Stimulated activated CD8-positive, alpha-beta memory T cell treated with anti-CD3 and anti-CD28 coated beads, Interleukin-12 subunit alpha, Interleukin-12 subunit beta, amount 100 ng/mL, for 24 hours (primary cell): ENCODE data around the gene TRAFD1.
"Not testable (repeated sequence)": the region's sequence is repeated elsewhere in the genome, so short reads cannot be mapped to it uniquely, and the experiment has no call there.

ENCODE experiments used
- DNase-seq: peaks from one replicate; pipeline ENCODE4 v3.0.0-alpha.2; 2020; ENCODE audit errors: extremely low read depth

The TRAFD1 gene

GRCh38 chr12:112158461-112159145, 33.2 kb downstream of the TRAFD1 start:
- DNase-seq: not testable (repeated sequence)

DNA sequence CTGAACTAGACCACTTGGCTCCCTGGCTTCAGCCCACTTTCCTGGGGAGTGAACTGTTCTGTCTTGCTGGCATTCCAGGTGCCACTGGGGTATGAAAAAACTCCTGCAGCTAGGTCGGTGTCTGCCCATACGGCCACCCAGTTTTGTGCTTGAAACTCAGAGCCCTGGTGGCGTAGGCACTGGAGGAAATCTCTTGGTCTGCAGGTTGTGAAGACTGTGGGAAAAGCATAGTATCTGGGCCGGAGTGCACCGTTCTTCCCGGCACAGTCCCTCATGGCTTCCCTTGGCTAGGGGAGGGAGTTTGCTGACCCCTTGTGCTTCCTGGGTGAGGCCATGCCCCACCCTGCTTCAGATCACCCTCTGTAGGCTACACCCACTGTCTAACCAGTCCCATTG, 33.8 kb downstream of the TRAFD1 start:
- no peak for DNase-seq

DNA sequence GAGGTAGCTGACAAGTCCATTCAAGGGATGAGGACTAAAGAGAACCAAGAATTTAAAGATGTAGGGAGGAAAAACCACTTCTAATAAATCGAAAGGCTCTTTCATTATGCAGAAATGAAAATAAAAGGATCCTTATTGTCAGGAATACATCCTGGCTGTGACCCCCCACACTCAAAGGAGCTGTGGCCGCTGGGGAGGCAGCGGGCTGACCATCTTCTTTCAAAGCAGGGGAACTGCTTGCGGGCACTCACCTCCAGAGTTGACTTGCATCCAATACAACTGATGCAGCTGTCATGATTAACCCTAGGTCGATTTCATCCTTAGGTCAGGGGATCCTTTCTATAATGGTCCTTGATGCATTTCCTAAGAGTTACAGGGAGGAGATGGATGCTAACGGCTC, 35.3 kb downstream of the TRAFD1 start:
- DNase-seq: no peak

DNA sequence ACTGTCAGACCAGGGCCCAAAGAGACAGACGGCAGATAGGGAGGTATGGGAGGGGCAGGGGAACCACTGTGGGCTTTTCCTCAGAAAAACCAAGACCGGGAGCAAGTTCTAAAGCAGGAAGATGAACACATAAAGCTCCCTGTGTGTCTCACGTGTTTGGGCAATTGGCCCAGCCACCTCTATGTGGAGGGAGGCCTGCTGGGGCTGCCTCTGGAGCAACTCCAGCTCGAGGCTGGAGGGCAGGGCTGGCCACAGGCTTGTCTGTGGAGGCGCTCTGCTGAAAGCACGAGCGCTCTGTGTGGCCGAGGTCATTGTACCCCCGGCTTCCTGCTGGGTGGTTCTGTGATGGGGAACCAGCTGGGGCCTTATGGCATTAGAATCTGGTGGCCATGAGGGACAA, 36.4 kb downstream of the TRAFD1 start:
- no peak for DNase-seq

- no peak for DNase-seq
Measured at GRCh38 chr12:112162241-112162790, 37.0 kb downstream of the TRAFD1 start.

DNA sequence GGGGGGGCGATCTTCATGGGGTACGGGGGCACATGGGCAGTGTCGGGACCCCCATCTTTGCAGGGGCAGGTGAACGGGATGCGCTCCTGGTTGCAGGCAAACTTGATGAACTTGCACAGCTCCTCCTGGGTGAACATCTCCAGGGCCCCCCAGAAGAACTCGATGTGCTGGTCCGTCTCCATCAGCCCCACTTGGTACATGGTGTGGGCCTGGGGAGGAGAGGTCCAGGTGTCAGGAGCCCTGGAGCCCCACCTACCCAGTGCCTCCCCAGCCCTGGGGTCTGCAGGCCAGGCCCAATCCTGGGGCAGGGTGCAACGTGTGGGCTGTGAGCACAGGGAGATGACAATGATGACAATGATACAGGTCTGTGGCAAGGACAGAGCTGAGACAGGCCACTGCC, 37.7 kb downstream of the TRAFD1 start:
- no peak for DNase-seq

DNA sequence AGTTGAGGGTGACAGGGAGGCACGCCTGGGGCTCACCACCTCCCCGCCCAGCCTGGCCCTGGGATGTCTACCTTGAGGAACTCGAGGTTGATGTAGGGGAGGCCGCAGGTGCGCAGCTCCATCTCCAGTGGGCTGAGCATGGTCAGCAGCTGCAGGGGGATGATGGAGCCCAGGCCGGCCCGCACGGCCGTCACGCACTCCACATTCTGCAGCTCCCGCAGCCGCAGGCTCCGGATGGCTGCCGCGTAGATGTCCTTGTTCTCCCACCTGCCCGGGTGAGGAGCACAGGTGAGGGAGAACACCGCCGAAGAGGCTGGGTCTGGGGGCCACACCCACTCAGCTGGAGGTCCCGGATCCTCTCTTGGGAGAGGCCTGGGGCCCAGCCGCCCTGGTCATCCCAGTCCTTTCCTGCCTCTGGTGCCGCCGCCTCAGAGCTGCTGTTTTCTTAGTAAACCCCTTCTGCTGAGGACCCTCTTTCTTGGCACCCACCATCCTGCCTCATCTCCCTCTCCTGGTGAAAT, 38.2 kb downstream of the TRAFD1 start:
- DNase-seq: no peak

GRCh38 chr12:112164011-112164660, 38.8 kb downstream of the TRAFD1 start:
- no peak for DNase-seq

- no peak for DNase-seq
Measured at GRCh38 chr12:112165624-112166023, 40.3 kb downstream of the TRAFD1 start.

- no peak for DNase-seq
Measured at GRCh38 chr12:112166051-112167015, 41.0 kb downstream of the TRAFD1 start.

DNA sequence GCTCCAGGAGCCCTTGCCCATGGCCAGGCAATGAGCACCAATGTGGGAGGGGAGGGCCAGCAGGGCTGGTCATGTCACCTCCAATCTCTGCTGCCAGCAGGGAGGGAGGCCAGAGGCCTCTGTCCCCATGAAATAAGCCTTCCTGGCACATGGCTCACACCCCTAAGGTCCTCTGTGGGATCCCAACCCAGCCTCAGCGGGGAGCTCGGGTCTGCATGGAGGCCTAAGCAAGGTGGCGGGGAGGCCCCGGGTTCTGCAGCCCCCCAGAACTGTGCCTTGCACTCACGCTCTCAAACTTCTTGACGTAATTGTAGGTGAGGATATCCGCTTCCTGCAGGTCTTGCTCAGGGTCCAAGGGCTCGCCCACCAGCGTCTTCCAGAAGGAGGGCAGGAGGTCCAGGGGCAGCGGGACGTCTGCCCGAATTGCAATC, 41.7 kb downstream of the TRAFD1 start:
- no peak for DNase-seq

DNA sequence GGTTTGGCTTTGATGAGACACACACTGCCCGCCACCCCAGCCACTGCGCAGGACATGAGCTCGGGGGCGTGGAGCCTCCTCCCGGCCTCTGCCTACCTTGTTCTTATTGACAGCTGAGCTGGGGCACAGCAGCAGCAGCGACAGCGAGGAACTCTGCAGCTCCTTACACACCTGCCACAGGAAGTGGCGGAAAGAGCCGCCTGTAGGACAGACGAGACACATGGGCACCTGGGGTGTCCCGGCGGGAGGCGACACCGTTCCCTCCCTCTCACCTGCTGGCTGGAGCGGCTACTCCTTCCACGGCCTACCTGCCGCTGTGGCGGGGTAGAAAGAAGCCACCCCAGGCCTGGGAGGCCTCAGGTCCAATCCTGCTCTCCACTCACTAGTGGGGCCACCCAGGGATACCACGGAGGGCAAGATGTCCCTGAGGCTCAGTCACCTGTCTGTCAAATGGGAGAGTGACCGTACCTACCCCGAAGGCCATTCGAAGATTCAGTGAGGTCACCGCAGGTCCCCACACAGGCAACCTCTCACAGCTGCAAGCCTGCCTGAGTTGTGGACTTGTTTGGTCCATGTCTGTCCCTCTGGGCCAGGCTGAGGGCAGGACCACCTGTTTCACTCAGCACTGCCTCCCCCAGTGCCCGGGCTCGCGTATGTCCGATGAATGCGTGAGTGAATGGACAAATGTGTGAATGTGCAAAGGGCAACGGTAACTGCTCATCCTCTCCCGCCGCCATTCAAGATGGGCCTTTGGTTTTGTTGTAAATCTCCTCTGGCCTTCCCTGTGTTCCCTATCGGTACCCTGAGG, 42.6 kb downstream of the TRAFD1 start:
- DNase-seq: no peak

DNA sequence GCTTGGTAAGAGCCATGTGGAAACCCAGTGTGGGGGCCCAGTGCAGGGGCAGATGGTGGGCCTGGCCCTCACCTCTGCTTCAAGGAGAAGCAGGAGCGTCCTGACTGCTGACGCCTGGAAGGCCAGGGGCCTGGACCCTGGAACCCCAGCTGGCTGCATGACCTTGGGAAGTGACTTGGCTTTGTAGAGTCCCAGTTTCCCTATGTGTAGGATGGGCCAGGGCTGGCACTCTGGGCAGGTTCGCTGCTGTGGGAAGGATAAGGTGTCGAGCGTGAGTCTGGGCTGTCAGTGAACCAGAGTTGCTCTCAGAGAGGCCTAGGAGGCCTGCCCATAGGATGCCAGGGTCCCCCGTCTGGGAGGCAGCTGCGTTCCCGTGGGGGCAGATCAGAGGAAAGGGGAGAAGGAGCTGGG, 43.2 kb downstream of the TRAFD1 start:
- no peak for DNase-seq

- DNase-seq: no peak
Measured at GRCh38 chr12:112169161-112169872, 44.0 kb downstream of the TRAFD1 start.

DNA sequence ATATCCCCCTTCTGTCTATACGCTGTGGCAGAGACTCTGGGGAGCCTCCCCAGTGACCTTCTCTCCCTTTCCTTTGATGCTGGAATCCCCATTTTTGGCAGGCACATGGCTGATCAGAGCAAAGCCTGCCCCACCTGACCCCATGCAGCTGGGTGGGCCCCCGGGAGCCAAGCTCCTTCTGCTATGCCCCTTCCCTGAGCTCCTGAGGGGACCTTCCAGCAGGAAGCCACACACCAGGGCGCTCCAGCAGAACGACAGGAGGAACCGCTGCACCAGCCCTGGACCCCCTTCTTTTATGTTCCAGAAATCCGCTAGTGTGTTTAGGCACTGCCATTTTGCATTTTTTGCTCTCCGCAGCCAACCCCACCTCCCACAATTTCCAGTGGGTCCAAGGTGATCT, 44.6 kb downstream of the TRAFD1 start:
- no peak for DNase-seq

DNA sequence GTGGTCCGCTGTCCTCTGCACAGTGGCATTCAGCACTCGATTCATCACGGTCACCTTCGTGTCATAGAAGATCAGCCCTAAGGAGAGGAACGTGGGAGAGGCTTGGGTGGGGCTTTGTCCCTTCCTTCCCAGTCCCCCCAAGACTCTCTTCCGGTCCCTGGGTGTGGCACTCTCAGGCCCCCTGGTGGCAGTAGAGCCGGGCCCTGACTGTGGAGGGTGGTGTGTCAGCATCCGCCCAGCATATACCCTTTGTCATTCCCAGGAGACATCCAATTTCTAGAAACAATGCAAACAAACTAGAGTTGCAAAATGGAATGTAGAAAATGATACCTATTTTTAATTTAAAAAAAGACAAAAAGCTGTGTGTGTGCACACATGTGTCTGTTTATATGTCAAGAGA, 45.0 kb downstream of the TRAFD1 start:
- DNase-seq: no peak

DNA sequence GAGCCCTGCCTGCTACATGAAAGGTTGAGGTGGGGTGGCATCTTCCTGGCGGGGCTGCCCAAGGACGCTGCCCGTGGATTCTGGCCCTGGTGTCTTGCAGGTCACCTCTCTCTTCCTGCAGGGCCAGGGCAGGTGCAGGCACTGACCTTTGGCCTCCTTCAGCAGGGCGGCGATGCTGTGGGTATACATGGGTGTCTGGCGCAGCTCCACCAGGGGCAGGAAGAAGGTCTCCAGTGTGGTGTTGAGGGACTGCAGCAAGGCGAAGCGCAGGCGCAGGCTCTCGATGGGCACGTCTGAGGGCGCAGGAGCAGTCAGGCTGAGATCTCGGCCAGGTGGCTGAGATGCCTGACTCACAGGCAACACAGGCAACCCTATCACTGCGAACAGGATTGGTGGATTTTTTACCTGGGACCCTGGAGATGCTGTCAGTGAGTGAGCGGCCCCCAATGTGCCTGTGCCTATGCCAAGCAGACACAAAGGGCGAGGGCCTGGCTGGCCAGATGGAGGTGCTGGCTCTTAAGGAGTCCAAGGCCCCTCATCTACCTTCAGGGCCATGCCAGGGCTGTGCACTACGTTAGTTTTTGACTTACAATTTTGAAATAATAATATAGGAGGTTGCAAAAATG, 45.7 kb downstream of the TRAFD1 start:
- no peak for DNase-seq

GRCh38 chr12:112172556-112173324, 47.4 kb downstream of the TRAFD1 start:
- no peak for DNase-seq
